Activated CD8-positive, alpha-beta memory T cell treated with anti-CD3 and anti-CD28 coated beads, Interleukin-2, amount 50 U/mL, for 24 hours (primary cell): ENCODE results near the gene XPO1.

Experiments
- DNase-seq: peaks from one replicate; pipeline ENCODE4 v3.0.0-alpha.2; 2020; ENCODE audit errors: extremely low read depth

XPO1 gene

GRCh38 chr2:61431345-61431744 is 106.8 kb downstream of the XPO1 start:
- no peak for DNase-seq
